CD4-positive, CD25-positive, alpha-beta regulatory T cell (primary cell): ENCODE results near the gene GDPD5. TPM values are rescaled to one million over a fixed set of nuclear protein-coding genes. Genes with fewer than 3 reads are reported as not detected.

Experiments
- ATAC-seq, 2 donors: fragments of 150-1000 bp; cut with Tn5 transposase; one replicate each; pipeline ENCODE4 v1.10.0; 2021; ENCODE audit warnings: low read depth in 2 of 2, moderate number of reproducible peaks in 2 of 2, moderate library complexity in 1 of 2
- DNase-seq, 3 donors: peaks; one replicate each; pipeline versions ENCODE4 v3.0.0 to v3.0.0-alpha.2; 2012 to 2022; ENCODE audit warnings: mixed read lengths in 1 of 3
- H3K27ac ChIP-seq: one replicate; pipeline ENCODE4 v1.7.0; 2013; ENCODE audit warnings: mild to moderate bottlenecking, low read length; ENCODE audit not compliant: insufficient read depth, poor library complexity, severe bottlenecking
- H3K27me3 ChIP-seq: one replicate; pipeline ENCODE4 v1.7.0; 2013; ENCODE audit warnings: low read length; ENCODE audit not compliant: control insufficient read depth, insufficient read depth
- H3K36me3 ChIP-seq: one replicate; pipeline ENCODE4 v1.7.0; 2013; ENCODE audit warnings: mild to moderate bottlenecking, low read length, moderate library complexity; ENCODE audit not compliant: control insufficient read depth, insufficient read depth
- H3K4me1 ChIP-seq: 2 replicates; pipeline ENCODE4 v1.7.0; 2013; ENCODE audit warnings: mild to moderate bottlenecking, low read length; ENCODE audit not compliant: insufficient read depth, control insufficient read depth, poor library complexity, severe bottlenecking
- H3K4me3 ChIP-seq: one replicate; pipeline ENCODE4 v1.7.0; 2013; ENCODE audit warnings: low read depth, mild to moderate bottlenecking, low read length, moderate library complexity
- H3K9me3 ChIP-seq, 2 experiments: 1 replicate in 1 of 2; 2 replicates in 1 of 2; pipeline ENCODE4 v1.7.0; 2013; ENCODE audit warnings: low read length in 2 of 2, mild to moderate bottlenecking in 1 of 2, moderate library complexity in 1 of 2; ENCODE audit not compliant: control insufficient read depth in 2 of 2
- H3K27ac Mint-ChIP-seq, 3 donors: one replicate each; pipeline ENCODE4 v1.8.0; 2020 to 2022; ENCODE audit warnings: mild to moderate bottlenecking in 3 of 3, mixed read lengths in 3 of 3, moderate library complexity in 2 of 3
- H3K27me3 Mint-ChIP-seq: one replicate; pipeline ENCODE4 v1.8.0; 2022; ENCODE audit warnings: mild to moderate bottlenecking, mixed read lengths
- H3K36me3 Mint-ChIP-seq: one replicate; pipeline ENCODE4 v1.8.0; 2020; ENCODE audit warnings: mixed read lengths
- H3K4me1 Mint-ChIP-seq, 4 donors: one replicate each; pipeline ENCODE4 v1.8.0; 2020 to 2022; ENCODE audit warnings: mixed read lengths in 4 of 4, mild to moderate bottlenecking in 1 of 4
- H3K4me3 Mint-ChIP-seq, 4 donors: one replicate each; pipeline ENCODE4 v1.8.0; 2020 to 2022; ENCODE audit warnings: mild to moderate bottlenecking in 4 of 4, mixed read lengths in 4 of 4, moderate library complexity in 3 of 4
- H3K9me3 Mint-ChIP-seq, 7 donors: one replicate each; pipeline ENCODE4 v1.8.0; 2020 to 2022; ENCODE audit warnings: mixed read lengths in 7 of 7, mild to moderate bottlenecking in 3 of 7, moderate library complexity in 2 of 7
- polyA plus RNA-seq, 4 donors: library from polyadenylated mRNA; unstranded; fragments of 300-500 nt; fragmentation: Illumina TruSeq; gene quantifications; one replicate each; pipeline ENCODE4 v1.2.3, GENCODE V29; 2021
- total RNA-seq: library from RNA; stranded (reverse); gene quantifications from one replicate; pipeline ENCODE4 v1.2.3, GENCODE V29; 2022

Gene GDPD5
- total and polyA plus RNA-seq, 5 donors from 2014 or later: 8.0 to 170 (median 21.5) TPM

DNA sequence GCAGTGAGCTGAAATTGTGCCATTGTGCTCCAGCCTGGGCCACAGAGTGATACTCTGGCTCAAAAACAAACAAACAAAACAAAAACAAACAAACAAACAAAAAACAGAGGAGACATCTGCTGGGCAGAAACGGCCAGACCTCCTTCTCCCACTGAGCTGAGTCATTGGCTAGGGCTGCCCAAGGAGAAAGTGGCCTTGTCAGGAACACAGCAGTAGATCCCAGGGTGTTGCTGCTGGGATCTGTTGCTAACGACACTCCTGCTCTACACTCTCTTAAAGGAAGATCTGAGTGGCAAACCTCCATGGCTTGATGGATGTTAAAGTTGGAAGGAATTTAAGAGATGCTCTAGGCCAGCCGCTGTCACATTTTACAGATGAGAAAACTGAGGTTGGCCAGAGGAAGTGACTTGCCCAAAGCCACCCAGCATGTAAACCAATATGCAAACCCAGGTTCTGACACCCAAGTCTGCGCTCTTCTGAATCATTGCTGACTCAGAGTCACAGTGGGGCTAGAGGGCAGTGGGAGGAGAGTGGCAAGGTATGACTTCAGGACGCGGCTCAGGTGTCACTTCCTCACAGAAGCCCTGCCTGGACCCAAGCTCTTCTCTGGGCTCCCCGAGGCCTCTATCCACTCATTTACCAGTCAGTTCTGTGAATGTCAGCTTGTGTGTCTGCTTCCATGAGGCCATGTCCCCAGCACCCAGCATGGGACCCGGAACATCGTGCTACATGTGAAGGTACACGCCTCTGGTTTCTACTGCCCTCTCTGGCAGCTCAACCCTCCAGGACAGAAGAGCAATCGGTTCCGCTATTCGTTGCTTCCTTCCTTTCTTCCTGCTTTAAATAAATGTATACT lies 11.3 kb upstream of the GDPD5 start:
- peak overlapping the region; percentile 1 to 60 (median 23) for H3K27ac Mint-ChIP-seq
- H3K36me3 Mint-ChIP-seq: no peaks in the 10 kb centered on the region
- Histone ChIP-seq H3K9me3 (no peaks in the 10 kb centered on the region), H3K27me3 (no peaks in the 10 kb centered on the region), H3K27ac (no peak overlapping the region), H3K4me3 (no peak overlapping the region), H3K4me1 (peaks cover 15% of the 10 kb centered on the region), H3K36me3 (no peaks in the 10 kb centered on the region)
- H3K4me3 Mint-ChIP-seq: peak overlapping the region in 1 of 4 donors; percentile 34
- H3K4me1 Mint-ChIP-seq: peaks cover 11 to 39% (median 19%) of the 10 kb centered on the region in 4 donors
- peak in 1 of 3 donors; percentile 79 for DNase-seq
- peak; percentile 55 to 58 for ATAC-seq
- H3K9me3 Mint-ChIP-seq: no peaks in the 10 kb centered on the region
- H3K27me3 Mint-ChIP-seq: no peaks in the 10 kb centered on the region

DNA sequence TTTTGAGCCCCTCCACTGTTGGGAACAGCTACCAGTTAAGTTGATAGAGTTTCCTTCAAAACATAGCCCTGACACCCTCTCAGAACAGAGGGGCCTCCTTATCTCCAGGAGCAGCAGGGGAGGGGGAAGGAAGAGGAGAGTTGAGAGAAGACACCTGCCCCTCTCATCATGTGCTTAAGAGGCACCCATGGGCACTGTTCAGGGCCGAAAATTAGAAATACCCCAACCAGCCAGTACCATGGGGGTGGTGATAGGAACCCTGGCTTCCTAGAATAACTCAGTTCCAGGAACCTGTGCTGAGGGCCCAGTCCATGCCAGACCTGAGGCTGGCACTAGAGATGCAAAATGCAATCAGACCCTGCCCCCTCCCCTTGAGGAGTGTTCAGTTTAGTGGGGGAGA lies 9.3 kb upstream of the GDPD5 start:
- H3K9me3 Mint-ChIP-seq: no peaks in the 10 kb centered on the region
- Histone ChIP-seq H3K36me3 (no peaks in the 10 kb centered on the region), H3K4me1 (peaks cover 22% of the 10 kb centered on the region), H3K27ac (no peak overlapping the region), H3K27me3 (no peaks in the 10 kb centered on the region), H3K9me3 (no peaks in the 10 kb centered on the region), H3K4me3 (no peak overlapping the region)
- no peaks in the 10 kb centered on the region for H3K36me3 Mint-ChIP-seq
- DNase-seq (no peak), ATAC-seq (no peak)
- H3K4me1 Mint-ChIP-seq: peaks cover 15 to 56% (median 28%) of the 10 kb centered on the region in 4 donors
- H3K27ac Mint-ChIP-seq: peak overlapping the region in 1 of 3 donors; percentile 55
- no peaks in the 10 kb centered on the region for H3K27me3 Mint-ChIP-seq
- H3K4me3 Mint-ChIP-seq: no peak overlapping the region

DNA sequence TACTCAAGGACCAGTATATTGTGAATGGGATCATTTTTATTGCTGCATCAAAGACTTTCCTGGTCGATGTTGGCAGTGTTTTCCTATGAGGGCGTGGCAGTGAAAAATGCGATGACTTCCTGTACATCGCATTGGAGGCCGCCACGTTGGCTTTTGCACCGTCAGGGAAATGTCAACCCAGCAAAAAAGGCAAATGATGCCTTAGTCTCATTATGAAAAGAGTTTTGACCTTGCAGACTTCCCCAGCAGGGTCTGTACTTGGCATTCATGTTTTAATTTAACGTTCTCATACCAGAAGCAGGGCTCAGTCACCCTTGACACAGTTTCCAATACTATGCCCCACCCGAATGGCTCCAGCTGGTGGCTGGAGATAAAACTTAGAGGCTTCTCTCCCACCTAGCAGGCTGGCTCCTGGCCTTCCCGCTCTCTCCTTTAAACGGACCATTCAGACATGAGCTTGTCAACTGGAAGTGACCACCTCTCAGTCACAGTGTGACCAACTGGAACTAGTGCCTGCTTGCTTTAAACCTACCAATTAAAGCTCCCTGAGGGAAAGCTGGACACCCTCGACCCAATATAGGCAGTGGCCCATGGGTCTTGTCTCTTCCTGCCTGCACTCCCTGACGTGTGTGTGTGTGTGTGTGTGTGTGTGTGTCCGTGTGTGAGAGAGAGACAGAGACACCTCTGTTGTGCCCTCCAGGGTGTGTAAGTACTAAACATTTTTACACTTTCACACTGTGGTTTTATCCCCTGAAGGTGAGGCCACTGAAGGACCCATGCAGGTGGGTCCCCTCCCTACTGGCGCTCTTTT lies 8.7 kb upstream of the GDPD5 start:
- no peak overlapping the region for H3K4me3 ChIP-seq
- ATAC-seq: no peak
- DNase-seq: peak in 1 of 3 donors; percentile 47
- no peak overlapping the region for H3K27ac ChIP-seq
- H3K4me1 Mint-ChIP-seq: peaks cover 15 to 56% (median 28%) of the 10 kb centered on the region in 4 donors
- H3K27me3 Mint-ChIP-seq: no peaks in the 10 kb centered on the region
- H3K4me1 ChIP-seq: peaks cover 22% of the 10 kb centered on the region
- H3K9me3 Mint-ChIP-seq: no peaks in the 10 kb centered on the region
- no peaks in the 10 kb centered on the region for H3K27me3 ChIP-seq
- H3K36me3 Mint-ChIP-seq: no peaks in the 10 kb centered on the region
- H3K4me3 Mint-ChIP-seq: peak overlapping the region in 2 of 4 donors; percentile 10 to 13
- H3K27ac Mint-ChIP-seq: peak overlapping the region in 1 of 3 donors; percentile 55
- no peaks in the 10 kb centered on the region for H3K36me3 ChIP-seq
- H3K9me3 ChIP-seq: no peaks in the 10 kb centered on the region

DNA sequence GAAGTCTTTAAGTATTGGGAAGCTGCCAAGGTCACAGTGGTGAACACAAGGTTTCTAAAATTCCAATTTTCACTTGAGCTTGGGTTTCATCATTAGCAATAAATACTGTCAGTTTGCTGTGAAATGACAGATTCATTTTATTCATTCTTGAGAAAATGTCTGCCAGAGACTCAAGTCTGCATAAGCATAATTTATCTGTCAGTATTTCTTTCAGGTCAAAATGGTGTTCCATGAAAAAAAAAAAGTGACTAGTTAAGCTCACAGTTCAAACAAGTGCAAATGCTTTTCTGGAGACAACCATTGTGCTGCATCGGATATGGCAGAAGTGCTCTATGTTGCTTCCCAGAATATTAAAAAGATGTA lies 8.1 kb upstream of the GDPD5 start:
- Mint-ChIP-seq H3K27ac (no peak overlapping the region), H3K36me3 (no peaks in the 10 kb centered on the region), H3K27me3 (no peaks in the 10 kb centered on the region), H3K9me3 (no peaks in the 10 kb centered on the region), H3K4me1 (peaks cover 15 to 56% (median 28%) of the 10 kb centered on the region in 4 donors), H3K4me3 (peak overlapping the region in 1 of 4 donors; percentile 10)
- Histone ChIP-seq H3K36me3 (no peaks in the 10 kb centered on the region), H3K4me3 (no peak overlapping the region), H3K27ac (no peak overlapping the region), H3K4me1 (peaks cover 22% of the 10 kb centered on the region), H3K27me3 (no peaks in the 10 kb centered on the region), H3K9me3 (no peaks in the 10 kb centered on the region)
- DNase-seq (no peak), ATAC-seq (no peak)

DNA sequence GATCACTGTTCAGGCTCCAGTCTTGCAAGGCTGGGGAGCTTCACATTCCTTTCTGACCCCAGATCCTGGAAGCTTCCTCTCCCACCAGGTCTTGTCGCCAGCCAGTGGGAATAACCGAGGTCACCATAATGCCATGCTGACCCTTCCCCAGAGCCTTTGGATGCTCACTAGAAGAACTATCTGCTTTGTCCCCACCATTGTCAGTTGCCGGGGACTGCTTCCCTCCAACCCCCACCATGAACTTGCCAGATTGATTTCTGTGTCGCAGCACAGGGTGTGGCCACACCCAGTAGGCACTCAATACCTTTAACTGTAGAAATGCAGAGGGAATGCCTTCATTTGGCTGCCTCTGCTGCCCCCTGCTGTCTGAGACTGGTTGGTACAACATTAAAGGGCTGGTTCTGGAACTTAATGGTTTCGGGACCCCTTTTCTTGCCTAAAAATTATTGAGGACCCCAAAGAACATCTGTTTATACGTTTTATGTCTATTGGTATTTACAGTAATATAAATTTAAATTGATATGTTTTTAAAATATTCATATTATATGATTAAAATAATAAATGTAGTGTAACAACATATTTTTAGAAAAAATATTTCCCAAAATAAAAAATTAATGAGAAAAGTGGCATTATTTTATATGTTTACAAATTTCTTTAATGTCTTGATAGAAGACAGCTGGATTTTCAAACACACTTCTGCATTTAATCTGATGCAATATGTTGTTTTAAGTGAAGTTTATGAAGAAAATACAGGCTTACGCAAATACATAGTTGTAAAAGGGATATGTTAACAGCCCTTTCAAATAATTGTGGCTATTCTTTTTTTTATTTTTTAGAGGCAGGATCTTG lies 6.7 kb upstream of the GDPD5 start:
- peaks cover 10 to 50% (median 24%) of the 10 kb centered on the region in 4 donors for H3K4me1 Mint-ChIP-seq
- peak overlapping the region in 2 of 3 donors; percentile 15 to 83 for H3K27ac Mint-ChIP-seq

DNA sequence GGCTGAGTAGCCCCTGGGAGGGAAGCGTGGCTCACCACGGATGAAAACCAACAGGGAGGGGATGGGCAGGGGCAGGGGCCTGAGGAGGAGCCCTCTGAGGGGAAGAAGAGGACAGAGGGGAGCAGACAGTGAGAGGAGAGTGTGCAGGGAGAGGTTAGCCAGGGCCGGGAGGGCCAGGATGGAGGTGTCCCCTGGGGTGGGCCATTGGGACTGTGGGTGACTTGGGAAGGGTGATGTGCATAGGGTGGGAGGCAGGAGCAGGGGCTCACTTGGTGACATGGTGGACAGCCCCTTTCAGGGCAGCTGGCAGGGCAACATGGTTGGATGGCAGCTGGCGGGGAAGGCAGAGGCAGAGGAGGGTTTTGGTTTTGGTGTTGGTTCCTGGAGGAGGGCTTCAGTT lies 5.6 kb upstream of the GDPD5 start:
- Histone ChIP-seq H3K27me3 (no peaks in the 10 kb centered on the region), H3K36me3 (no peaks in the 10 kb centered on the region), H3K4me3 (no peak overlapping the region), H3K4me1 (peaks cover 20% of the 10 kb centered on the region), H3K9me3 (no peaks in the 10 kb centered on the region), H3K27ac (no peak overlapping the region)
- Mint-ChIP-seq H3K36me3 (no peaks in the 10 kb centered on the region), H3K27ac (peak overlapping the region in 2 of 3 donors; percentile 15), H3K4me3 (peak overlapping the region in 1 of 4 donors; percentile 36), H3K4me1 (peaks cover 5 to 53% (median 23%) of the 10 kb centered on the region in 4 donors), H3K27me3 (no peaks in the 10 kb centered on the region), H3K9me3 (no peaks in the 10 kb centered on the region)
- DNase-seq (peak in 1 of 3 donors; percentile 71), ATAC-seq (no peak)

More for the DNA sequence above, 6.7 kb upstream of the GDPD5 start:
- H3K4me3 ChIP-seq: peak overlapping the region; percentile 37
- peak; percentile 75 to 92 (median 83) for DNase-seq
- H3K9me3 ChIP-seq: no peaks in the 10 kb centered on the region
- H3K27me3 ChIP-seq: no peaks in the 10 kb centered on the region
- Mint-ChIP-seq H3K27me3 (no peaks in the 10 kb centered on the region), H3K9me3 (no peaks in the 10 kb centered on the region), H3K4me3 (peak overlapping the region; percentile 46 to 81 (median 63)), H3K36me3 (no peaks in the 10 kb centered on the region)
- H3K4me1 ChIP-seq: peaks cover 22% of the 10 kb centered on the region
- H3K36me3 ChIP-seq: no peaks in the 10 kb centered on the region
- H3K27ac ChIP-seq: no peak overlapping the region
- ATAC-seq: peak; percentile 87 to 88

DNA sequence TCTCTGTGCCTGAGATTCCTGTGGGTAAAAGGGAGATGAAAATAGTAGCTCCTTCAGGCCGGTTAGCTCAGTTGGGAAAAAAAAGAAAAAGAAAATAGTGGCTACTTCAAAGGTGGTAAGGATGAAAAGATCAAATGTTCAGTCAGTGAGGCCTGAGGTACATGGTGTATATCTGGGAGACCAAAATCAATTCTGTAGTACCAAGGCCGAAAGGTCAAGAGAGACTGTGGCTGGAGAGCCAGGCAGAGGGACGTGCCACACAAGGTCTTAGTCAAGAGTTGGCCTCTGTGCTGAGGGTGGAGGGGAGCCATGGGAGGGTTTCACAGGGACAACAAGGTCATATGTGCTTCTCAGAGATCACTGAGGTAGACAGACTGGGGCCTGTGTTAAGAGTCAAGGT lies 4.8 kb upstream of the GDPD5 start:
- H3K9me3 ChIP-seq: no peaks in the 10 kb centered on the region
- ATAC-seq (no peak), DNase-seq (no peak)
- no peak overlapping the region for H3K4me3 ChIP-seq
- no peaks in the 10 kb centered on the region for H3K36me3 Mint-ChIP-seq
- peaks cover 5 to 51% (median 23%) of the 10 kb centered on the region in 4 donors for H3K4me1 Mint-ChIP-seq
- H3K27me3 Mint-ChIP-seq: no peaks in the 10 kb centered on the region
- peak overlapping the region in 2 of 3 donors; percentile 9 to 70 for H3K27ac Mint-ChIP-seq
- H3K4me3 Mint-ChIP-seq: peak overlapping the region in 2 of 4 donors; percentile 19 to 79
- H3K9me3 Mint-ChIP-seq: no peaks in the 10 kb centered on the region
- H3K4me1 ChIP-seq: peaks cover 23% of the 10 kb centered on the region
- no peaks in the 10 kb centered on the region for H3K36me3 ChIP-seq
- H3K27me3 ChIP-seq: no peaks in the 10 kb centered on the region
- no peak overlapping the region for H3K27ac ChIP-seq
